Activated CD8-positive, alpha-beta memory T cell treated with anti-CD3 and anti-CD28 coated beads, Interleukin-2, amount 10 ng/mL, durations not matched to agents 7 days and 5 days (primary cell): ENCODE measurements around the gene TMC7. TPM values are rescaled to one million over a fixed set of nuclear protein-coding genes. Genes with fewer than 3 reads are reported as not detected.
A peak's percentile ranks its signal among the peaks of the same experiment; 100 is the strongest.
"Not testable (repeated sequence)": the region's sequence is repeated elsewhere in the genome, so short reads cannot be mapped to it uniquely, and the experiment has no call there.

Source experiments
- ATAC-seq: fragments of 150-1000 bp; cut with Tn5 transposase; one replicate; pipeline ENCODE4 v1.10.0; 2021; ENCODE audit warnings: moderate library complexity
- CTCF ChIA-PET: fragments of 350-600 bp; sonication (Branson Sonifier 250); formaldehyde crosslinking; loops from one replicate; lab custom pipeline; 2021; ENCODE audit warnings: antibody characterized with exemption; lab: Charles Lee
- DNase-seq: peaks from one replicate; pipeline ENCODE4 v3.0.0-alpha.2; 2020
- H3K27ac Mint-ChIP-seq: one replicate; pipeline ENCODE4 v1.8.0; 2021; ENCODE audit warnings: mild to moderate bottlenecking, mixed read lengths
- H3K27me3 Mint-ChIP-seq: one replicate; pipeline ENCODE4 v1.8.0; 2021; ENCODE audit warnings: mixed read lengths
- H3K36me3 Mint-ChIP-seq: one replicate; pipeline ENCODE4 v1.8.0; 2021; ENCODE audit warnings: mild to moderate bottlenecking, mixed read lengths
- H3K4me1 Mint-ChIP-seq: one replicate; pipeline ENCODE4 v1.8.0; 2021; ENCODE audit warnings: mixed read lengths
- H3K4me3 Mint-ChIP-seq: one replicate; pipeline ENCODE4 v1.8.0; 2021; ENCODE audit warnings: mild to moderate bottlenecking, moderate library complexity, mixed read lengths
- H3K9me3 Mint-ChIP-seq: one replicate; pipeline ENCODE4 v1.8.0; 2022; ENCODE audit warnings: low read depth, mixed read lengths
- total RNA-seq, 2 experiments: library from RNA; stranded (reverse); gene quantifications; one replicate each; pipeline ENCODE4 v1.2.3, GENCODE V29; 2021

Gene TMC7
- total RNA-seq = not detected

GRCh38 chr16:18983565-18984434 is at the start of gene TMC7:
TMC7 (plus strand) TSS chr16:18983934; CDS start chr16:18984064, 130 bp downstream.
- Mint-ChIP-seq H3K27ac (no peak within 1 kb of the TSS), H3K4me3 (no peak within 1 kb of the TSS), H3K36me3 (no peaks in the 10 kb centered on the region), H3K27me3 (peaks cover 34% of the 10 kb centered on the region), H3K4me1 (peaks cover 3% of the 10 kb centered on the region), H3K9me3 (no peaks in the 10 kb centered on the region)
- CTCF ChIA-PET = interaction anchor here (0.6 to 1.8 kb wide), 3 partner anchors 9 to 86 kb away, joined by 3 to 5 read pairs (median 3); no protein-coding TSS in a partner anchor
- DNase-seq (peak; percentile 48), ATAC-seq (peak; percentile 49)

GRCh38 chr16:18936727-18937340 is 46.9 kb upstream of the TMC7 start:
- no peak overlapping the region for H3K27ac Mint-ChIP-seq
- ATAC-seq (no peak), DNase-seq (no peak)
- H3K9me3 Mint-ChIP-seq = no peaks in the 10 kb centered on the region
- H3K4me1 Mint-ChIP-seq = peaks cover 11% of the 10 kb centered on the region
- H3K36me3 Mint-ChIP-seq = peaks cover 1% of the 10 kb centered on the region
- H3K4me3 Mint-ChIP-seq = no peak overlapping the region
- CTCF ChIA-PET = interaction anchor here (0.6 to 1.9 kb wide), 3 partner anchors 9 to 136 kb away, joined by 3 to 8 read pairs (median 4); partner anchors contain the start of gene ARL6IP1
- peaks cover 9% of the 10 kb centered on the region for H3K27me3 Mint-ChIP-seq

DNA sequence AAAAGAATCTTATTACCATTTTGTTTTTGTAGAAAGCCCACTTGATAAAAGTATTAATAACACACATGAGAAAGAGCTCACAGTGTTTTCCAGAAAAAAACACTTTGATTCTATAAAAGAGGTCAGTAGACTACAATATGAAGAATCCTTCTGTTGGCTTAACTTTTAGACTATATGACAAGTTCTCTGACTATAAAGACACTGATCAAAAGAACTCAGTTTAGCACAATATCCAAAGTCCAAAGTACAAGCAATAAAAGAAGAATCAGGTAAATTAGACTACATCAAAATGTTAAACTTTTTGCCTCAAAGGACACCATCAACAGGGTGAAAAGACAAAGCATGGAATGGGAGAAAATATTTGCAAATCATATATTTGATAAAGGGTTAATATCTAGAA is 46.3 kb upstream of the TMC7 start:
- Mint-ChIP-seq H3K9me3 (no peaks in the 10 kb centered on the region), H3K4me1 (peaks cover 10% of the 10 kb centered on the region), H3K27me3 (peaks cover 9% of the 10 kb centered on the region), H3K36me3 (peaks cover 1% of the 10 kb centered on the region), H3K4me3 (no peak overlapping the region), H3K27ac (no peak overlapping the region)
- no peak for ATAC-seq
- CTCF ChIA-PET = interaction anchor here (0.6 to 1.5 kb wide), 3 partner anchors 29 to 136 kb away, joined by 3 to 8 read pairs (median 4); partner anchors contain the start of gene ARL6IP1
- no peak for DNase-seq

- Mint-ChIP-seq H3K27ac (no peak overlapping the region), H3K9me3 (no peaks in the 10 kb centered on the region), H3K4me1 (peaks cover 10% of the 10 kb centered on the region), H3K4me3 (no peak overlapping the region), H3K36me3 (peaks cover 1% of the 10 kb centered on the region), H3K27me3 (peaks cover 2% of the 10 kb centered on the region)
- ATAC-seq = no peak
- CTCF ChIA-PET = interaction anchor here (1.4 to 1.5 kb wide), 2 partner anchors 17 to 28 kb away, joined by 4 read pairs; no protein-coding TSS in a partner anchor
- DNase-seq = no peak
Observed at GRCh38 chr16:18938986-18939385, 44.7 kb upstream of the TMC7 start.

- CTCF ChIA-PET = no interaction called here
- no peak overlapping the region for H3K27ac Mint-ChIP-seq
- no peaks in the 10 kb centered on the region for H3K9me3 Mint-ChIP-seq
- ATAC-seq = no peak
- peaks cover 6% of the 10 kb centered on the region for H3K27me3 Mint-ChIP-seq
- H3K4me3 Mint-ChIP-seq = no peak overlapping the region
- H3K4me1 Mint-ChIP-seq = peaks cover 20% of the 10 kb centered on the region
- H3K36me3 Mint-ChIP-seq = peaks cover 1% of the 10 kb centered on the region
- no peak for DNase-seq
Observed at GRCh38 chr16:18941471-18941870, 42.3 kb upstream of the TMC7 start.

DNA sequence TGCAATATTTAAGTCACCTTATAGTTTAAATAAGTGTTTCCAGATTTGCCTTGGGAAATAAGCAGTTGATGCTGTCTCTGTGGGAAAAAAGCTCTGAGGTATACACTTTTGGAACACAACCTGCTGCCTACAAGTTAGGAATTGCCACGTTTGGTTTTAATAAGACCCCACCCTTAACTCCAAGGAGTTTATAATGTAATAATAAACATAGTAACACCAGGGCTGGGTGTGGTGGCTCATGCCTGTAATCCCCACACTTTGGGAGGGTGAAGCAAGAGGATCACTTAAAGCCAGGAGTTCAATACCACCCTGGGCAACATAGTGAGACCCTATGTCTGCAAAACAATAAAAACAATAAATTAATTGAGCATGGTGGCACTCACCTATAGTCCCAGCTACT is 41.7 kb upstream of the TMC7 start:
- no peak overlapping the region for H3K4me3 Mint-ChIP-seq
- H3K36me3 Mint-ChIP-seq = peaks cover 1% of the 10 kb centered on the region
- peaks cover 19% of the 10 kb centered on the region for H3K4me1 Mint-ChIP-seq
- H3K9me3 Mint-ChIP-seq = no peaks in the 10 kb centered on the region
- ATAC-seq = no peak
- no peak for DNase-seq
- CTCF ChIA-PET = no interaction called here
- no peak overlapping the region for H3K27ac Mint-ChIP-seq
- peaks cover 6% of the 10 kb centered on the region for H3K27me3 Mint-ChIP-seq

- Mint-ChIP-seq H3K27me3 (peaks cover 4% of the 10 kb centered on the region), H3K4me1 (peaks cover 17% of the 10 kb centered on the region), H3K27ac (no peak overlapping the region), H3K9me3 (no peaks in the 10 kb centered on the region), H3K4me3 (no peak overlapping the region), H3K36me3 (no peaks in the 10 kb centered on the region)
- CTCF ChIA-PET = interaction anchor here (1.1 to 2.5 kb wide), 3 partner anchors 11 to 24 kb away, joined by 3 to 8 read pairs (median 4); no protein-coding TSS in a partner anchor
- DNase-seq (no peak), ATAC-seq (no peak)
Observed at GRCh38 chr16:18943414-18943813, 40.3 kb upstream of the TMC7 start.

DNA sequence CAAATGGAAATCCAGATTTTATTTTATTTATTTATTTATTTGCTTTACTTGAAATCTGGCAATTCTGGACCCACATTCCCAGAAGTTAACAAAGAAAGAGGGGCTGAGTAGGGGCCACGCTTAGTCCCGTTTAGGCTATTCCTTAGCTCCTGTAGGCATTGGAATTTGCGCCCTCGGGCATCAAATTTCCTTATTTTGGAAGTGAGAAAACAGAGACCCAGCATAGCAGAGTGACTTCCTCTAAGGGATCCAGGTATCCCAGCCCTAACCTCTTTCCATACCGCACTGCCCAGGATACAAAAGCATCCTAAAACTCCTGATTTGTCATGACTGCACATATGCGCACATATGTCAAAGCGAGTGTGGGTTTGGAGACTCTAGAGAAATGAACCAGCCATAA is 38.5 kb upstream of the TMC7 start:
- Mint-ChIP-seq H3K27ac (no peak overlapping the region), H3K36me3 (no peaks in the 10 kb centered on the region), H3K4me3 (no peak overlapping the region), H3K9me3 (no peaks in the 10 kb centered on the region), H3K4me1 (peaks cover 18% of the 10 kb centered on the region), H3K27me3 (peaks cover 4% of the 10 kb centered on the region)
- CTCF ChIA-PET = interaction anchor here (1.2 to 2.5 kb wide), 2 partner anchors 10 to 22 kb away, joined by 4 to 8 read pairs; no protein-coding TSS in a partner anchor
- DNase-seq (no peak), ATAC-seq (no peak)

GRCh38 chr16:18948372-18949020 is 35.2 kb upstream of the TMC7 start:
- no peak for DNase-seq
- H3K36me3 Mint-ChIP-seq = no peaks in the 10 kb centered on the region
- H3K9me3 Mint-ChIP-seq = no peaks in the 10 kb centered on the region
- no peak overlapping the region for H3K27ac Mint-ChIP-seq
- H3K4me1 Mint-ChIP-seq = peaks cover 26% of the 10 kb centered on the region
- H3K27me3 Mint-ChIP-seq = peaks cover 4% of the 10 kb centered on the region
- CTCF ChIA-PET = interaction anchor here (0.7 kb wide), 1 partner anchor 16 kb away, joined by 3 read pairs; no protein-coding TSS in a partner anchor
- H3K4me3 Mint-ChIP-seq = no peak overlapping the region
- ATAC-seq = no peak

GRCh38 chr16:18950469-18951185 is 33.1 kb upstream of the TMC7 start:
- CTCF ChIA-PET = interaction anchor here (0.6 to 1.6 kb wide), 3 partner anchors 9 to 149 kb away, joined by 3 to 4 read pairs (median 3); no protein-coding TSS in a partner anchor
- H3K4me3 Mint-ChIP-seq = no peak overlapping the region
- DNase-seq (peak; percentile 41), ATAC-seq (peak; percentile 37)
- peaks cover 24% of the 10 kb centered on the region for H3K4me1 Mint-ChIP-seq
- H3K27me3 Mint-ChIP-seq = peaks cover 1% of the 10 kb centered on the region
- no peaks in the 10 kb centered on the region for H3K9me3 Mint-ChIP-seq
- peak overlapping the region; percentile 36 for H3K27ac Mint-ChIP-seq
- H3K36me3 Mint-ChIP-seq = no peaks in the 10 kb centered on the region

DNA sequence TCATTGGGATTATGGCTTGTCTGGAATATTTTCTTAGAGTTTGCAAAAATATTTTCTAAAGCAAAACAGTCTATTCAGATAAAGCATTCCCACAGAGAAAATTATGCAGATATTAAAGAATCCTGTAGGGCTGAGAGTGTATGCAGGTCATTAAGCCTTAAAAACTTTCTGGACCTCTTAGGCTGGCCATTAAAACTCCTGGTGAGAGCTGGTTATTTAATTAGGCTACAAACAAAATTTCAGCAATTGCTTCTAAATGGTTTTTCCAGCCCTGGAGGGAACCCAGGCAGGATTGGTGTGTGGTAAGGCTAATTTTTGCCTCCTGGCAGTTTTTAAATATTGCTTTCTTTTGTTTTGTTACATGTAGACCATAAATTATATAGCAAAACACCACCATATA is 30.2 kb upstream of the TMC7 start:
- CTCF ChIA-PET = interaction anchor here (1.4 to 1.7 kb wide), 2 partner anchors 16 to 152 kb away, joined by 5 to 6 read pairs; partner anchors contain the start of gene ARL6IP1
- H3K4me1 Mint-ChIP-seq = peaks cover 9% of the 10 kb centered on the region
- no peaks in the 10 kb centered on the region for H3K36me3 Mint-ChIP-seq
- H3K4me3 Mint-ChIP-seq = no peak overlapping the region
- peaks cover 11% of the 10 kb centered on the region for H3K27me3 Mint-ChIP-seq
- DNase-seq = no peak
- no peak for ATAC-seq
- no peak overlapping the region for H3K27ac Mint-ChIP-seq
- no peaks in the 10 kb centered on the region for H3K9me3 Mint-ChIP-seq

- peaks cover 11% of the 10 kb centered on the region for H3K27me3 Mint-ChIP-seq
- H3K27ac Mint-ChIP-seq, H3K4me3 Mint-ChIP-seq, DNase-seq, H3K36me3 Mint-ChIP-seq, ATAC-seq, H3K4me1 Mint-ChIP-seq, H3K9me3 Mint-ChIP-seq: not testable (repeated sequence)
- CTCF ChIA-PET = interaction anchor here (1.0 to 1.5 kb wide), 2 partner anchors 12 to 18 kb away, joined by 4 read pairs; no protein-coding TSS in a partner anchor
Observed at GRCh38 chr16:18955874-18956580, 27.7 kb upstream of the TMC7 start.
